ENCODE data around the gene COG5. TPM values are rescaled to one million over a fixed set of nuclear protein-coding genes. Genes with fewer than 3 reads are reported as not detected.
"Not testable (repeated sequence)": the region's sequence is repeated elsewhere in the genome, so short reads cannot be mapped to it uniquely, and the experiment has no call there.

Gene COG5
- total RNA-seq, 1 donor from 2014 or later = 55.7 TPM

DNA sequence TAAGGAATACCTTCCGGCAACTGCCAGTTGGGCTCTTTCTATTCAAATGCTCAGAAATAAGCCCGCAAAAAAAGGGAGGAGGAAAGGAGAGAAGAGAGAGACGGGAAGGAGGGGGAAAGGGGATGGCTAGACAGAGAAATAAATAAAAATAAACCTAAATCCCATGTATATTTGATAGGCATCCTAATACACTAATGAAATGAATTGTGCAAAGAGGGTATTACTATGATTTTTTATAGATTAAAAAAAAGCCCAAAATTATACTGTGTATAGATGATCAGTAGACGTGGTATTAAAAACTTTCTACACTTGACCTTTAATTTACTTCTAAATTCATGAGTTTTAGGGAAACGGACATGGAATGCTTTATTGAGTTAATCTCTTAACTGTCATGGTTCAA, 305.0 kb downstream of the COG5 start:
- no peak for DNase-seq (ENCODE audit: low spot score)
- ATAC-seq = no peak
- intact Hi-C loops (cut with DNase I) = no loop called here

DNA sequence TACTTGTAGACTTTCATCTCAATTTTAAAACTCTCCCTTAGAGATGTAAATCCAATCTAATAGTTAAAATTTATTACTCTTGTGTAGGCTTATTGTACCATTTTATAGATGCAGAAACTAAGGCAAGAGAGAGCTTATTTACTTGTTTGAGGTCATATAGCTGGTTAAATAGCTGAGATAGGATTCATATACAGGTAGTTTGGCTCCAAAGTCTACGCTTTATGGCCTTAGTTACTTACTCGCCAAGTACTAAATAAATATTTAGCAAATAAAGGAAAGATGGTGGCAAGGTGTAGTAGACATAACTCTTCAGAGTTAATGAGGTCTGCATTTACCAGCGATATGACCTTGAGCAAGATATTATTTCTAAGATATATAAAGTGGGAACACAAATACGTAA, 308.1 kb downstream of the COG5 start:
- intact Hi-C loops (cut with DNase I) = no loop called here
- DNase-seq (ENCODE audit: low spot score) (no peak), ATAC-seq (no peak)

DNA sequence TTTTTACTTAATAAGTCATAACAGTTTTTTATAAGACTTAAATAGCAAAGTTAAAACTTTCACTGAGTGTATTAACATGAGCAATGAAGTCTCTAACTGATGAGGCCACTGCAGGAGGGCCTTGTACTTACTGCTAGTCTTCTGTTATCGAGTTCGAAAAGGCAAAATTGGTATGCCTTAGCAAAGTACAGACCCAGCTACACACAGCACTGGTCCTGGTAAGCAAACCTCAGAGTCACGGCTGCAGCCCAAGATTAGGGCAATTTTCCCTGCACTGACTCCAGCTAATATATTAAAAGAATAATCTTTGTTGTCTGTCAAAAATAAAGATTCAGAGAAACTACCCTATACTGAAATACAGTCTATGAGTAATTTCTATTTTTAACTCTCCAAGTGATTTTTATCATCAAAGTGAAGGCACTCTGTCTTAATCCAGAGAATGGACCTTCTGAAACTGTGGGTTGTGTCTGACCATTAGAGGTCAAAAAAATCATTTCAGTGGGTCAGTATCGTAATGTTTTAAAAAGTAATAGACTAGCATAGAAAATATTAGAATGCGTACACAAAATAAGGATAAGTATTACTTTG, 309.2 kb downstream of the COG5 start:
- intact Hi-C loops (cut with DNase I) = no loop called here
- no peak for ATAC-seq
- DNase-seq (ENCODE audit: low spot score) = no peak

DNA sequence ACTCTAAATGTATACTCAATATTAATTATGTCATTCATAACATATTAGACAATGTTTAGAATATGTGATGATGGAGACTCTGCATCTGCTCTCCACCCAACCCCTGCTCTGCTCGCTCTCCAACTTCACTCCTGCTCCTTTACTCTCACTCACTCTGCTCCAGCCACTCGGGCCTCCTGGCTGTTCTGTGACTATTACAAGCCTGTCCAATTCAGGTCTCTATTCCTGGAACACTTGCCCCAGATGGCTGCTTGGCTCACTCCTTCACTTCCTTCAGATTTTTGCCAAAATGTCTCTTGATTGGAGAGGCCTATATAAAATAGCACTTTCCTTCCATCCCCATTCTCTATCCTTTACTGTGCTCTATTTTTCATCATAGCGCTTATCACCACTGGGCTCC, 310.1 kb downstream of the COG5 start:
- ATAC-seq = no peak
- intact Hi-C loops (cut with DNase I) = no loop called here
- no peak for DNase-seq (ENCODE audit: low spot score)

DNA sequence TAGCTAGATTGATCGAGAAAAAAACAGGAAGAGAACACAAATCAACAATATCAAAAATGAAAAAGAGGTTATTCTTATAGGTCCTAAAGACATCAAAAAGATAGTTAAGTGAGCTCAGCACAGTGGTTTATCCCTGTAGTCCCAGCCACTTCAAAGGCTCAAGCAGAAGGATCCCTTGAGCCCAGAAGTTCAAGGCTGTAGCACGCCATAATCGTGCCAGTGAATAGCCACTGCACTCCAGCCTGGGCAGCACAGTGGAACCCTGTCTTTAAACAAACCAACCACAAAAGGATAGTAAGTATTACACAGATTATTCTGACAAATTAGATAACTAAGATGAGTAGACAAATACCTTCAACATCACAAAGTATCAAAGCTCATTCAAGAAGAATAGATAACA, 311.8 kb downstream of the COG5 start:
- intact Hi-C loops (cut with DNase I) = no loop called here
- no peak for DNase-seq (ENCODE audit: low spot score)
- no peak for ATAC-seq

DNA sequence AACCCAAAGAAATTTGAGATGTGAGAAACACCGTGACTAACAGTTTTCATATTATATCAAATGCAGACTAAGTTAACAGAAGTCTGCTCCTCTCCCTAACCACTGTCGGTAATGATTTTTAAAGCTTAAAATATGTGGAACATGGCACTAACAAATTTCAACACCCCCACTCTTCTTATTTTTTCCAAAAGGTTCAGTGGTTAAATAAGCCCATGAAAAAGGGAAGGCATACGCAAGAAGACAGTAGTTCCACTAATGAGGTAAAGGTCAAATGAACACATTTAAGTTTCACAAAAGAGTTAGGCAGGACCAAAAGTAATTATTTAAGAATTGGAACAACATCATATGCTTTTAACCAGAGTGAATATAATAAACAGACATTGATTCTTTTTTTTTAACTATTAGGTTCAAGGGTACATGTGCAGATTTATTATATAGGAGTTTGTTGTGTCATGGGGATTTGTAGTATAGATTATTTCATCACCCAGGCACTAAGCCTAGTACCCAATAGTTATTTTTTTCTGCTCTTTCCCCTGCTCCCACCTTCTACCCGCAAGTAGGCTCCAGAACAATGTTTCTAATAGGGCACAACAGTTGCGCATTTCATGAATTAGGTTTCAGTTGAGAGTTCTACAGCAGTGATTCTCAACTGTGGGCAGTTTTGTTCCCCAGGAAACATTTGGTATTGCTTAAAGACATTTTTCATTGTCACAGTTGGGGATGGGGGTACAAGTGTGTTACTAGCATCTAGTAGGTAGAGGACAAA, 315.0 kb downstream of the COG5 start:
- intact Hi-C loops (cut with DNase I) = no loop called here
- ATAC-seq (no peak), DNase-seq (ENCODE audit: low spot score) (no peak)

DNA sequence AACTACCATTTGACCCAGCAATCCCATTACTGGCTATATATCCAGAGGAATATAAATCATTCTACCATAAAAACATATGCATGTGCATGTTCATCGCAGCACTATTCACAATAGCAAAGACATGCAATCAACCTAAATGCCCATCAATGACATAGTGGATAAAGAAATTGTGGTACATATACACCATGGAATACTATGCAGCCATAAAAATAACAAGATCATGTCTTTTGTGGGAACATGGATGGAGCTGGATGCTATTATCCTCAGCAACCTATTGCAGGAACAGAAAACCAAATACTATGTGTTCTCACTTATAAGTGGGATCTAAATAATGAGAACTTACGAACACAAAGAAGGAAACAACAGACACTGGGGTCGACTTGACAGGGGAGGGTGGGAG, 316.9 kb downstream of the COG5 start:
- ATAC-seq; DNase-seq (ENCODE audit: low spot score); intact Hi-C loops (cut with DNase I): not testable (repeated sequence)

DNA sequence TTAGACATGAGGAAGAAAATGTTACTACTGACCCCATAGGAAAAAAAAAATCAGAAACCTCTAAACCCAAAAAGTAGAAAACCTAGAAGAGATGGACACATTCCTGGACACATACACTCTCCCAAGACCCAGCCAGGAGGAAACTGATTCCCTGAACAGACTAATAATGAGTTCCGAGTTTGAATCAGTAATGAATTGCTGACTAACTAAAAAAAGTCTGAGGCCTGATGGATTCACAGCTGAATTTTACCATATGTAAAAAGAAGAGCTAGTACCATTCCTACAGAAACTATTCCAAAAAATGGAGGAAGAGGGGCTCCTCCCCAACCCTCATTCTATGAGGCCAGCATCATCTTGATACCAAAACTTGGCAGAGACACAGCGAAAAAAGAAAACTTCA, 319.1 kb downstream of the COG5 start:
- intact Hi-C loops (cut with DNase I) = no loop called here
- no peak for DNase-seq (ENCODE audit: low spot score)
- no peak for ATAC-seq

DNA sequence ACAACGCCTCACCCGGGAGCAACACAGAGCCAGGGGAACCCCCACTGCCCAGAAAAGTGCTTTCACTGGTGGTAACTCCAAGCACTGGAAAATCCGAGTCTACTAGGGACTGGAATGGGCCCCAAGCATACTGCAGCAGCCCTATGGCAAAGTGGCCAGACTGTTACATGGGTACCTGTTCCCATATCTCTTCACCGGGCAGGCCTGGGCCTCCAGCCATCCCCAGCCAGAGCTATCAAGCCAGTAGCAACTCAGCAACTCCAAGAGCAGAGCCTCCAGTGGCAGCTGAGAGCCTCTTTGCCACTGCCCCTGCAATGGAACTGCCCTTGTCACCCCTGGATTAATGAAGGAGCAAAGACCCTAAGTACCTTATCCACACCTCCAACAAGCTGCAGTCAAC, 321.5 kb downstream of the COG5 start:
- no peak for DNase-seq (ENCODE audit: low spot score)
- ATAC-seq = no peak
- intact Hi-C loops (cut with DNase I) = no loop called here

DNA sequence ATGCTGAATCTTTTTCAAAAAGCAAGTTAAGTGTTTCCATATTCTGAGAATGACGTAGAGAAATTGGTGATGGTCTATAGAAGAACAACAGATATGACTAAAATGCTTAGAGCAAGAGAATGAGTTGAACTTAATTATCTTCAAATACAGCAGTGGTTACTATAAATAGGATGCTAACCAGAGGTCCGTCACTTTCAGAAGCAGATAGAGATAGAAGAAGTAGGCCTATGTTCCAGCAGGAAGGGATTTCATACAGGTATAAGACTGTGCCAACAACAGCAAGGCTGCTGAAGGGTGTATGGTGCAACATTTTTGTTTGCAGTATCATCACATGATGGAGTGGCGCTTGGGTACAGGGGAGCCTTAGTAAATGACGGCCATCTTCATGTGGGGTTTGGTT, 326.3 kb downstream of the COG5 start:
- ATAC-seq (no peak), DNase-seq (ENCODE audit: low spot score) (no peak)
- intact Hi-C loops (cut with DNase I) = no loop called here

DNA sequence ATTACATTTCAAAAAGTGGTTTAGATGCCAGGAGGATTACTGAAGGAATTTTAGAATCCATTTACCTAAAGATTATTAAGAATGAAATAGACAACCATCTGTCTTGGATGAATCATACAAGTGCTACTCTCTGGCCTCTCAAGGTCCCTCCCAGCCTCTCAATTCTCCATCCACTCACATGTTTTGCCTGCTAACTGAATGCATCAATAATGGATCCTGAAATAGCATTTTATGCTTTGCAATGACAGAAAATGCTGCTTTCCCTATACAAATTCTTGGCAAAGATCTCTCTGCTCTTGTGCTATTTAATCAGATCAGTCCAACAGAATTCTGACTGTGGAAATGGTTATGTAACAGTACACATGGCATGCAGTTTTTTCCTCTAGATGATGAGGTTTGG, 326.9 kb downstream of the COG5 start:
- intact Hi-C loops (cut with DNase I) = no loop called here
- ATAC-seq = no peak
- DNase-seq (ENCODE audit: low spot score) = no peak

DNA sequence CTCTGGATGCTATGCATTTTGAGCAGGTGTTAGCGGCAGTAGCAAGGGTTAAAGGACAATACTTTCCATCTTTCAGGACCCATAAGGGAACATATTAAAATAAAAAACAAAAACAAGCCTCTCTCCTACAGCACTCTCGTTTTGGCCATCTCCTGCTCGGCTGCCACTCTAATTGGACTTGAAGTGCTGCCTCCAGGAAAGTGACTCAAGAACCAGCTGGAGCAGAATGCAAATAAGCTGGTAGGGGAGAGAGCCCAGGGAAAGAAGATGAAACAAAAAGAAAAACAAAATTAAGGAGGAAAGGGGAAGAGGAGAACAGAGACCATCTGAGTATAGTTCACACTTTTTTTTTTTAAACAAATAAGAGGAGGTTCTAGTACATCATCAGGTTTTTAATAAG, 329.3 kb downstream of the COG5 start:
- DNase-seq (ENCODE audit: low spot score) (no peak), ATAC-seq (no peak)
- intact Hi-C loops (cut with DNase I) = no loop called here

DNA sequence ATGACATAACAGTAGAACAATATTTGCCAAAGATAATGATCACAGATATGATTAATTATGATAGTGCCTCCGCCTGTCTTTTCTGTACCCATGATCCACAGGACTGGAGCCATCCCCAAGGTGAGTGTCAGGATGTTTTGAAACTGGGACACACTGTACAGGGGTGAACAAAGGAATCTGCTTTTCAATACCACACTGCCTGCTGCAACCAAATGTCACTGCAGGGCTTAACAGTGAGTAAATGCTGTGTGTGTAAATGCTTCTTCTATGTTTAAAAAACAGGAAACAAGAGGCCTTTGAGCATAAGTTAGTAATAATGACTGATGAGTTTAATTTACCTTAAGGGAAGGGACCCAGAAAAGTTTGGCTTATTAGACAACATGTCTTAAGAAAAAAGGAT, 329.7 kb downstream of the COG5 start:
- DNase-seq (ENCODE audit: low spot score) = no peak
- intact Hi-C loops (cut with DNase I) = no loop called here
- ATAC-seq = no peak

DNA sequence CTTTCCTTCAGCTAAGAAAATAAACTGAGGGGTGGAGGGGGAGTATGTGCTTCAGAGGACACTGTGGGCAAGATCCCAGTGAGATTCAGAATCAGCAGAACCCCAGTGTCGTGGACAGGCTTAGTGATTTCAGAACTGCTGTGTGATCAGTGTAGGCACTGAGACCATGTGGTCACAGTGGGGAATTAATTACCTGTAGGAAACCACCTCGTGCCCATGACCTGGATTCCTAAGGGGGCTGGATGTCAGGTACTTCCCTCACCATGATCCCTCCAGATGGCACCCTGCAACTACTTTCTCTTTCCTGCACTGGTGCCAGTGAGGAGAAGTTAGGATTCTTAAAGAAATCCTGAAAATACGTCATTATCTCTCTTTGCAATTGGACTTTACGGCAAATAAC, 330.5 kb downstream of the COG5 start:
- no peak for DNase-seq (ENCODE audit: low spot score)
- intact Hi-C loops (cut with DNase I) = no loop called here
- no peak for ATAC-seq

DNA sequence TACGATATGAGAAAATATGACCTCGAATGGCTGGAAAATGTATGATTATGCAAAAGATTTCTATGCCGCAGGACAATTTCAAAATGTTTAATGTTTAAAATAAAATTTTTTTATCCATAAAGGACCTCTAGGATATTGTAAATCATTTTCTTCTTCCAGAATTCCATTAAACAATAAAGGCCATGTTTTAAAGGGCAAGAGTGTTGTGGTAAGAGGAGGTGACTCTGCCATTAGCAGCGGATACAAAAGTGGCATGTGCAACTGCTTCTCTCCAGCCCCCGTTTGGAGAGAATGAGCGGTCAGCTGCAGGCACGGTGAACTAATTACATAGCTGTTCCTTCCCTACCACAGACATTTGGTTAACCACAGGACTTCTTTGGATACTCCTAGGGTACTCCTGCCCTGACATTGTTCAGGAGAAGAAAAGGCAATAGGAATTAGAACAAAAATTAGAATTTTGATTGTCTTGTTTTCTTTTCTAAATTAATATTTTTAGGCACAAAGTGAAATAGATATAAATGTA, 331.1 kb downstream of the COG5 start:
- ATAC-seq = no peak
- intact Hi-C loops (cut with DNase I) = no loop called here
- DNase-seq (ENCODE audit: low spot score) = no peak

DNA sequence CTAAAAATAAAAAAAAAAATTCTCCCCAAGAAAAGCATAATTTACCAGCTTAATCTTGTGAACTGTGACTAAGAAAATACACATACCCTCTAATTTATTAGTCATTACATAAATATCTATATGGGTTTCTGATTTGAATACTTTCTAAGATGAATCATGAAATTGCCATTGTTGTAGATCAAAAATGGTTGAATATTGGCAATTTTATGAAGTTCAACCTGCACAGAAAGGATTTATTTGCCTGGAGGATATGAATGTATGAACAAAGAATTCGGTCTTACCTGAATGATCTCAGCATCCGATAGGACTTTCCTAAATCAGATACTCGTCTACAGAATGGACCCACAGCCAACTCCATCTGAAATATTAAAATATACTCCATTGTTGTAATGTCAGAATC, 333.4 kb downstream of the COG5 start:
- intact Hi-C loops (cut with DNase I) = no loop called here
- DNase-seq (ENCODE audit: low spot score) (no peak), ATAC-seq (no peak)

DNA sequence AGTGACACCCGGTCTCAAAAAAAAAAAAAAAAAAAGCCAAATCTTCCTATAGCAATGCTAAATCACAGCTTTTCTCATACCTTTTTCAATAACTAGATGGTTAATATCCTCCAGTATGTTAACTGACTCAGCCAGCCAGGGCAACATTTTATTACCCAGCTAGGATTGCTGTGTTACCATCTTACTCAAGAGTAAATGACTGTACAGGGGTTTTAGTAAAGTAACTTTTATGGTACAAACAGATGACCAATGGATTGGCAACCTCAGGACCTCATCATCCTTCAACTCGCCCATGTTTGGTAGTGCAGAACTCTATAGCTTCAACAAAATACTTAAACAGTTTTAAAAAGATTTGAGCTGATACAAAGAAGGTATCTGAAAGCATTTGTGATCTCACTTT, 335.4 kb downstream of the COG5 start:
- DNase-seq (ENCODE audit: low spot score) (no peak), ATAC-seq (no peak)
- intact Hi-C loops (cut with DNase I) = no loop called here

DNA sequence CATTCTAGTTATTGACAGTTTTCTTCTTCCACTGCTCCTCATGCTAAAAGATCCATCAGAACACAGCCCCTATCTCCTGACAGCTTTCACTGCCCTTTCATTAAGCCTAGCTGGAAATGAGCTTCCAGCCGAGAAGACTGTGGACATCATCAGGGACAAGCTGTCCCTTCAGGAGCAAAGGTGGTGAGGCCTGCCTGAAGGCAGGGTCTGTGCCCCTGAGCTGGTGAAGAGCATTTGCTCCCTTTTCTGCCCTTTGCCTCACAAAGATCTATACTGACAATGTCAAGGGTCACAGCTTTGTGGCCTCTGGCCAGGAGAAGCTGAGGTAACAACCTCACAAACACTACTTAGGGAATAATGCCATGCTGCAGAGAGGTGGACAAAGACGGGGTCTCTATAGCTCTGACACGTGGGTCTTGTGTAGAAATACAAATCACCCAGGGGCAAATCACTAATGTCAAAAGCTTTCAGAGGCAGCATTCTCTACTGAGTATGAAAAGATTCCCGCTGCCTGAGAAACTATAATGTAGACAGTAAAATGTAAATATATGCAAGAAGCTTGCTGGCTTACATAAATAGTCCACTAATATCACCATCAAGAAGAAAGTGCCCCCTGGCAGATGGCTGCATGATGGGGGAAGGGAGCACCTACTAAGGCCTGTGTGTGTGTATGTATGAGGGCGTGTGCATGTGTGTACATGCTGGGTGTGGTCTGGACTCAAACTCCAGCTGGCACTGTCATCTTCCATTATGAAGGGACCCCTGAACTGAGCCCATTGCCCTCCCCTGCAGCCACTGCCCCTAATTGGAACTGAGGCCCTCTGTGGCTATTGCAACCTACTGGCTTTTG, 339.1 kb downstream of the COG5 start:
- ATAC-seq (no peak), DNase-seq (ENCODE audit: low spot score) (no peak)
- intact Hi-C loops (cut with DNase I) = no loop called here

DNA sequence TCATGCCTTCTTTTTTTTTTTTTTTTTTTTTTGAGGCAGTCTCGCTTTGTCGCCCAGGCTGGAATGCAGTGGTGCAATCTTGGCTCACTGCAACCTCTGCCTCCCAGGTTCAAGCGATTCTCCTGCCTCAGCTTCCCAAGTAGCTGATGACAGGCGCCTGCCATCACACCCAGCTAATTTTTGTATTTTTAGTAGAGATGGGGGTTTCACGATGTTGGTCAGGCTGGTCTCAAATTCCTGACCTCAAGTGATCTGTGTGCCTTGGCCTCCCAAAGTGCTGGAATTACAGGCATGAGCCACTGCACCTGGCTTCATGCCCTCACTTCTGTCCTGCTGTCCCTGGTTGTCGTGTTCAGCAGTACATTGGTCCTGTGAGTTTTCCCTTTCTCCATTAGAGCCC, 342.9 kb downstream of the COG5 start:
- ATAC-seq; intact Hi-C loops (cut with DNase I): not testable (repeated sequence)

DNA sequence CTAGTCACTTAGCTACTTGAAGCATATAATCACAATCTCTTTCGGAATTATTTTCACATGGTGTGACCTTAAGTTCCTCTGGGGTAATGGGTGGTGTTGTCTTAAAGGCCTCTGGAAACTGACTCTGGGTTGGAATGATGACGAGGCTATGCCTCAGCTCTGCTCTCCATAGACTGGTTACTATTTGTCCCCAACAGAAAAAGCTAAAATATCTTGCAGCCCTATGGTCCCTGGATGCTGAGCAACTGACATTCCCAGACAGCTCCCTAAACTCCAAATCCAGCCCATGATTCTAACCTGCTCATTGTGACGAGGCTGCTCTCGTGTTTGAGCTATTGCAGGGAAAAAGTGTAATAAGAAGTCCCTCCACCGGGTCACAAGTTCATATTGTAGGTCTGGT, 343.4 kb downstream of the COG5 start:
- DNase-seq (ENCODE audit: low spot score) (no peak), ATAC-seq (no peak)
- intact Hi-C loops (cut with DNase I) = no loop called here

More for the DNA sequence above, 342.9 kb downstream of the COG5 start:
- not testable (repeated sequence) for DNase-seq (ENCODE audit: low spot score)
